Activated T-cell treated with anti-CD3 and anti-CD28 coated beads, Interleukin-2, amount 50 U/mL, for 4 hours (primary cell): ENCODE data around the gene POLE3. TPM values are rescaled to one million over a fixed set of nuclear protein-coding genes. Genes with fewer than 3 reads are reported as not detected.
"Not testable (repeated sequence)": the region's sequence is repeated elsewhere in the genome, so short reads cannot be mapped to it uniquely, and the experiment has no call there.

Source experiments
- ATAC-seq, 2 donors: fragments of 200-7000 bp; cut with Tn5 transposase; one replicate each; pipeline ENCODE4 v1.10.0; 2021
- DNase-seq: peaks from one replicate; pipeline ENCODE4 v3.0.0-alpha.2; 2020
- H3K27me3 Mint-ChIP-seq: one replicate; pipeline ENCODE4 v1.8.0; 2021; ENCODE audit warnings: low read depth, mixed read lengths
- H3K36me3 Mint-ChIP-seq: one replicate; pipeline ENCODE4 v1.8.0; 2022; ENCODE audit warnings: mixed read lengths; ENCODE audit not compliant: insufficient read depth
- H3K4me1 Mint-ChIP-seq: one replicate; pipeline ENCODE4 v1.8.0; 2021; ENCODE audit warnings: low read depth, mixed read lengths
- H3K4me3 Mint-ChIP-seq: one replicate; pipeline ENCODE4 v1.8.0; 2021; ENCODE audit warnings: mild to moderate bottlenecking, moderate library complexity, mixed read lengths
- H3K9me3 Mint-ChIP-seq: one replicate; pipeline ENCODE4 v1.8.0; 2021; ENCODE audit warnings: mixed read lengths
- total RNA-seq, 3 donors: library from RNA; stranded (reverse); gene quantifications; one replicate each; pipeline ENCODE4 v1.2.1, GENCODE V29; 2021

POLE3 gene
- 100 to 1,000 TPM in 2 of 3 donors, 10 to 100 TPM in 1; 97.5 to 111 (median 106) TPM for total RNA-seq

- peak within 1 kb of the TSS; percentile 98 for H3K4me3 Mint-ChIP-seq
- peaks cover 27% of the 10 kb centered on the region for H3K4me1 Mint-ChIP-seq
- ATAC-seq (peak; percentile 95 to 96), DNase-seq (peak; percentile 92)
- peaks cover 23% of the 10 kb centered on the region for H3K36me3 Mint-ChIP-seq
- no peaks in the 10 kb centered on the region for H3K27me3 Mint-ChIP-seq
- H3K9me3 Mint-ChIP-seq = no peaks in the 10 kb centered on the region
Measured at GRCh38 chr9:113410207-113410864, at the start of gene POLE3, which contains the start of gene C9orf43. POLE3 (minus strand) TSS chr9:113410675; CDS start chr9:113410293, 382 bp downstream. C9orf43 (plus strand) TSS chr9:113410747; CDS start chr9:113413494, 2,747 bp downstream.

GRCh38 chr9:113456235-113456634, 45.8 kb upstream of the POLE3 start:
- no peaks in the 10 kb centered on the region for H3K27me3 Mint-ChIP-seq
- no peak for ATAC-seq
- no peaks in the 10 kb centered on the region for H3K36me3 Mint-ChIP-seq
- H3K4me1 Mint-ChIP-seq = no peaks in the 10 kb centered on the region
- no peak overlapping the region for H3K4me3 Mint-ChIP-seq
- H3K9me3 Mint-ChIP-seq = no peaks in the 10 kb centered on the region
- no peak for DNase-seq

GRCh38 chr9:113454914-113455761, 44.7 kb upstream of the POLE3 start:
- ATAC-seq = no peak
- Mint-ChIP-seq H3K36me3 (no peaks in the 10 kb centered on the region), H3K27me3 (no peaks in the 10 kb centered on the region), H3K4me1 (no peaks in the 10 kb centered on the region), H3K9me3 (no peaks in the 10 kb centered on the region), H3K4me3 (no peak overlapping the region)
- DNase-seq = no peak

- ATAC-seq = no peak
Measured at GRCh38 chr9:113452113-113452605, 41.7 kb upstream of the POLE3 start.

GRCh38 chr9:113449376-113449775, 38.9 kb upstream of the POLE3 start:
- H3K4me3 Mint-ChIP-seq = no peak overlapping the region
- DNase-seq (no peak), ATAC-seq (no peak)
- peaks cover 2% of the 10 kb centered on the region for H3K4me1 Mint-ChIP-seq
- no peaks in the 10 kb centered on the region for H3K36me3 Mint-ChIP-seq
- H3K9me3 Mint-ChIP-seq = no peaks in the 10 kb centered on the region
- no peaks in the 10 kb centered on the region for H3K27me3 Mint-ChIP-seq

More at GRCh38 chr9:113452113-113452605, 41.7 kb upstream of the POLE3 start:
- no peaks in the 10 kb centered on the region for H3K27me3 Mint-ChIP-seq
- DNase-seq = no peak
- no peaks in the 10 kb centered on the region for H3K4me1 Mint-ChIP-seq
- no peaks in the 10 kb centered on the region for H3K36me3 Mint-ChIP-seq
- H3K4me3 Mint-ChIP-seq = no peak overlapping the region
- H3K9me3 Mint-ChIP-seq = no peaks in the 10 kb centered on the region

GRCh38 chr9:113446323-113446740, 35.9 kb upstream of the POLE3 start:
- Mint-ChIP-seq H3K36me3 (no peaks in the 10 kb centered on the region), H3K4me3 (no peak overlapping the region), H3K4me1 (peaks cover 2% of the 10 kb centered on the region), H3K9me3 (no peaks in the 10 kb centered on the region), H3K27me3 (no peaks in the 10 kb centered on the region)
- DNase-seq (no peak), ATAC-seq (peak in 1 of 2 donors; percentile 43)

GRCh38 chr9:113444736-113445135, 34.3 kb upstream of the POLE3 start:
- peaks cover 2% of the 10 kb centered on the region for H3K4me1 Mint-ChIP-seq
- DNase-seq (no peak), ATAC-seq (no peak)
- H3K9me3 Mint-ChIP-seq = no peaks in the 10 kb centered on the region
- H3K4me3 Mint-ChIP-seq = no peak overlapping the region
- H3K36me3 Mint-ChIP-seq = no peaks in the 10 kb centered on the region
- no peaks in the 10 kb centered on the region for H3K27me3 Mint-ChIP-seq

GRCh38 chr9:113437716-113438115, 27.2 kb upstream of the POLE3 start:
- not testable (repeated sequence) for H3K36me3 Mint-ChIP-seq, H3K4me3 Mint-ChIP-seq, H3K27me3 Mint-ChIP-seq, H3K9me3 Mint-ChIP-seq, ATAC-seq, H3K4me1 Mint-ChIP-seq, DNase-seq

GRCh38 chr9:113436728-113437515, 26.4 kb upstream of the POLE3 start:
- ATAC-seq (no peak), DNase-seq (no peak)
- Mint-ChIP-seq H3K9me3 (no peaks in the 10 kb centered on the region), H3K4me1 (no peaks in the 10 kb centered on the region), H3K4me3 (no peak overlapping the region), H3K36me3 (no peaks in the 10 kb centered on the region), H3K27me3 (peaks cover 2% of the 10 kb centered on the region)

GRCh38 chr9:113431191-113431590, 20.7 kb upstream of the POLE3 start:
- H3K36me3 Mint-ChIP-seq = no peaks in the 10 kb centered on the region
- H3K27me3 Mint-ChIP-seq = peaks cover 2% of the 10 kb centered on the region
- no peaks in the 10 kb centered on the region for H3K9me3 Mint-ChIP-seq
- no peak for DNase-seq
- ATAC-seq = no peak
- H3K4me3 Mint-ChIP-seq = no peak overlapping the region
- H3K4me1 Mint-ChIP-seq = no peaks in the 10 kb centered on the region

- no peak for ATAC-seq
- no peaks in the 10 kb centered on the region for H3K9me3 Mint-ChIP-seq
- no peak overlapping the region for H3K4me3 Mint-ChIP-seq
- peaks cover 5% of the 10 kb centered on the region for H3K27me3 Mint-ChIP-seq
- no peaks in the 10 kb centered on the region for H3K4me1 Mint-ChIP-seq
- DNase-seq = no peak
- H3K36me3 Mint-ChIP-seq = no peaks in the 10 kb centered on the region
Measured at GRCh38 chr9:113428062-113428615, 17.7 kb upstream of the POLE3 start.

- Mint-ChIP-seq H3K27me3 (peaks cover 3% of the 10 kb centered on the region), H3K4me3 (no peak overlapping the region), H3K9me3 (no peaks in the 10 kb centered on the region), H3K36me3 (no peaks in the 10 kb centered on the region), H3K4me1 (no peaks in the 10 kb centered on the region)
- no peak for ATAC-seq
- DNase-seq = no peak
Measured at GRCh38 chr9:113427629-113428028, 17.2 kb upstream of the POLE3 start.

- peaks cover 2% of the 10 kb centered on the region for H3K27me3 Mint-ChIP-seq
- H3K36me3 Mint-ChIP-seq = no peaks in the 10 kb centered on the region
- no peaks in the 10 kb centered on the region for H3K4me1 Mint-ChIP-seq
Measured at GRCh38 chr9:113426701-113427100, 16.2 kb upstream of the POLE3 start.

GRCh38 chr9:113425072-113425471, 14.6 kb upstream of the POLE3 start:
- Mint-ChIP-seq H3K4me1 (no peaks in the 10 kb centered on the region), H3K9me3 (no peaks in the 10 kb centered on the region), H3K27me3 (peaks cover 2% of the 10 kb centered on the region), H3K36me3 (no peaks in the 10 kb centered on the region), H3K4me3 (no peak overlapping the region)
- DNase-seq (no peak), ATAC-seq (no peak)

More at GRCh38 chr9:113426701-113427100, 16.2 kb upstream of the POLE3 start:
- Mint-ChIP-seq H3K9me3 (no peaks in the 10 kb centered on the region), H3K4me3 (no peak overlapping the region)
- DNase-seq = no peak
- no peak for ATAC-seq
